B cell (primary cell): Measurements from ENCODE around the gene SMAD7. TPM values are rescaled to one million over a fixed set of nuclear protein-coding genes. Genes with fewer than 3 reads are reported as not detected.

Experiments used
- ATAC-seq: fragments of 200-7000 bp; cut with Tn5 transposase; one replicate; pipeline ENCODE4 v1.10.0; 2021; ENCODE audit warnings: low read depth, mild to moderate bottlenecking, moderate number of reproducible peaks, moderate library complexity
- CTCF ChIA-PET: fragments of 350-600 bp; sonication (Branson Sonifier 250); formaldehyde crosslinking; loops from one replicate; lab custom pipeline; 2021; ENCODE audit warnings: antibody characterized with exemption, inconsistent platforms; lab: Charles Lee
- POLR2A ChIA-PET: fragments of 350-600 bp; sonication (Branson Sonifier 250); formaldehyde crosslinking; loops from one replicate; lab custom pipeline; 2021; ENCODE audit warnings: antibody characterized with exemption; lab: Charles Lee
- DNase-seq: peaks from one replicate; pipeline ENCODE4 v3.0.0; 2013
- H2AFZ ChIP-seq: 2 replicates; pipeline ENCODE4 v1.6.1; 2012; ENCODE audit warnings: mild to moderate bottlenecking, low read depth, low read length; ENCODE audit not compliant: insufficient read depth, poor library complexity, severe bottlenecking
- H3K27ac ChIP-seq, 2 donors: 1 replicate in 1 of 2; 2 replicates in 1 of 2; pipeline ENCODE4 v1.5.1; 2012 to 2013; ENCODE audit warnings: low read length in 2 of 2, mild to moderate bottlenecking in 2 of 2, moderate library complexity in 1 of 2
- H3K27me3 ChIP-seq, 4 experiments: fragments of 200-600 bp in 1 of 4; sonication (generic) in 1 of 4; replicated peaks in 1 of 4; 1 replicate in 2 of 4; 2 replicates in 2 of 4; pipeline versions ENCODE4 v1.6.1 to v1.7.0; 2013 to 2016; ENCODE audit warnings: low read length in 3 of 4, mild to moderate bottlenecking in 2 of 4, mixed read lengths in 1 of 4, moderate library complexity in 1 of 4; ENCODE audit not compliant: insufficient read depth in 4 of 4, control insufficient read depth in 3 of 4; ENCODE audit errors: control extremely low read depth in 1 of 4
- H3K36me3 ChIP-seq, 2 experiments: replicated peaks in 1 of 2; 1 replicate in 1 of 2; 2 replicates in 1 of 2; pipeline versions ENCODE4 v1.6.1 to v1.7.1; 2013; ENCODE audit warnings: low read length in 1 of 2; ENCODE audit not compliant: insufficient read depth in 2 of 2, control insufficient read depth in 1 of 2; ENCODE audit errors: control extremely low read depth in 1 of 2, extremely low read depth in 1 of 2
- H3K4me1 ChIP-seq, 2 donors: fragments of 200-600 bp in 1 of 2; sonication (generic) in 1 of 2; 1 replicate in 1 of 2; 2 replicates in 1 of 2; pipeline versions ENCODE4 v1.5.1 to v1.6.1; 2013 to 2017; ENCODE audit warnings: low read length in 2 of 2; ENCODE audit not compliant: control insufficient read depth in 2 of 2, insufficient read depth in 2 of 2
- H3K4me2 ChIP-seq: replicated peaks from 2 replicates; pipeline ENCODE3; 2012; ENCODE audit warnings: mild to moderate bottlenecking, low read depth, low read length; ENCODE audit not compliant: poor library complexity, severe bottlenecking
- H3K4me3 ChIP-seq, 5 experiments: fragments of 200-600 bp in 1 of 5; sonication (generic) in 1 of 5; 1 replicate in 3 of 5; 2 replicates in 2 of 5; pipeline versions ENCODE4 v1.5.1 to v1.7.0; 2011 to 2016; ENCODE audit warnings: low read length in 4 of 5, mild to moderate bottlenecking in 4 of 5, low read depth in 2 of 5, control low read depth in 1 of 5, moderate library complexity in 1 of 5; ENCODE audit not compliant: insufficient read depth in 1 of 5; ENCODE audit errors: control extremely low read depth in 1 of 5, extremely low read depth in 1 of 5
- H3K79me2 ChIP-seq: fragments of 200-600 bp; sonication (generic); one replicate; pipeline ENCODE4 v1.6.0; 2016; ENCODE audit warnings: low read length; ENCODE audit not compliant: control insufficient read depth, insufficient read depth
- H3K9ac ChIP-seq: fragments of 200-600 bp; sonication (generic); 2 replicates; pipeline ENCODE4 v1.6.1; 2017; ENCODE audit warnings: mild to moderate bottlenecking, low read length, moderate library complexity
- H3K9me3 ChIP-seq, 3 donors: one replicate each; pipeline versions ENCODE4 v1.6.1 to v1.7.1; 2013; ENCODE audit warnings: low read length in 2 of 3; ENCODE audit not compliant: control insufficient read depth in 2 of 3, insufficient read depth in 1 of 3; ENCODE audit errors: control extremely low read depth in 1 of 3
- H4K20me1 ChIP-seq: 2 replicates; pipeline ENCODE4 v1.6.0; 2012; ENCODE audit warnings: mild to moderate bottlenecking, low read length; ENCODE audit not compliant: insufficient read depth, control insufficient read depth, poor library complexity, severe bottlenecking
- H3K27ac Mint-ChIP-seq: one replicate; pipeline ENCODE4 v1.8.0; 2021; ENCODE audit warnings: mixed read lengths
- H3K27me3 Mint-ChIP-seq: one replicate; pipeline ENCODE4 v1.8.0; 2021; ENCODE audit warnings: mixed read lengths
- H3K4me1 Mint-ChIP-seq: one replicate; pipeline ENCODE4 v1.8.0; 2021; ENCODE audit warnings: mixed read lengths
- H3K4me3 Mint-ChIP-seq: one replicate; pipeline ENCODE4 v1.8.0; 2021; ENCODE audit warnings: mixed read lengths
- H3K9me3 Mint-ChIP-seq: one replicate; pipeline ENCODE4 v1.8.0; 2022; ENCODE audit warnings: mixed read lengths; ENCODE audit not compliant: insufficient read depth
- CTCF ChIP-seq: fragments of 200-600 bp; IDR thresholded peaks from one replicate; pipeline ENCODE4 v1.8.0; 2022; ENCODE audit warnings: antibody characterized with exemption, mild to moderate bottlenecking
- EZH2 ChIP-seq: IDR thresholded peaks from 2 replicates; pipeline ENCODE4 v1.6.1; 2012; ENCODE audit warnings: borderline replicate concordance, low read depth, mild to moderate bottlenecking, moderate library complexity, low read length; ENCODE audit not compliant: insufficient read depth, poor library complexity, severe bottlenecking
- WGBS: methylation state at CpG from one replicate; pipeline ENCODE4 v1.1.5; 2013; ENCODE audit warnings: missing lambda C conversion rate; ENCODE audit not compliant: insufficient coverage; 5-methylcytosine and 5-hydroxymethylcytosine counted together
- intact Hi-C: fragments of 100-400 bp; cut with micrococcal nuclease; formaldehyde crosslinking; loops from one replicate; pipeline ENCODE4 v1.10.0; 2022
- polyA plus RNA-seq: library from polyadenylated mRNA; depleted of rRNA; stranded (reverse); fragments of >200 nt; gene quantifications from 2 replicates; pipeline ENCODE4 v1.2.3, GENCODE V29; 2012
- total RNA-seq, 2 donors: library from RNA; stranded (reverse); fragments of 120-200 nt in 1 of 2; gene quantifications; 1 replicate in 1 of 2; 2 replicates in 1 of 2; pipeline versions ENCODE4 v1.2.3 to v1.2.4, GENCODE V29; 2013 to 2022

The SMAD7 gene
- total and polyA plus RNA-seq, 2 donors (not counting 1 experiment from before 2014, with no cell fraction given), result 10.1 to 20.9 TPM

- TF ChIP-seq EZH2 (no peak), CTCF (no peak)
- no peaks in the 10 kb centered on the region for H3K36me3 ChIP-seq
- H3K9ac ChIP-seq, result no peak overlapping the region
- POLR2A ChIA-PET, result no interaction called here
- H3K27ac ChIP-seq, result no peak overlapping the region
- DNase-seq (no peak), ATAC-seq (no peak)
- no peaks in the 10 kb centered on the region for H3K9me3 ChIP-seq
- Mint-ChIP-seq H3K4me3 (no peak overlapping the region), H3K4me1 (peaks cover 9% of the 10 kb centered on the region), H3K9me3 (no peaks in the 10 kb centered on the region), H3K27me3 (no peaks in the 10 kb centered on the region), H3K27ac (no peak overlapping the region)
- no peaks in the 10 kb centered on the region for H3K27me3 ChIP-seq
- H4K20me1 ChIP-seq, result no peaks in the 10 kb centered on the region
- 80% methylated on average over 1 of the region's 4 CpGs for WGBS
- H2AFZ ChIP-seq, result no peak overlapping the region
- no peaks in the 10 kb centered on the region for H3K79me2 ChIP-seq
- H3K4me3 ChIP-seq, result no peak overlapping the region
- no peak overlapping the region for H3K4me2 ChIP-seq
- peaks cover 8% of the 10 kb centered on the region in 2 donors for H3K4me1 ChIP-seq
- CTCF ChIA-PET, result no interaction called here
- intact Hi-C loops, result no loop called here
These were observed 59.0 kb downstream of the SMAD7 start for GRCh38 chr18:48891721-48892120.

GRCh38 chr18:48889981-48890762 is 60.6 kb downstream of the SMAD7 start:
- Histone ChIP-seq H3K27ac (no peak overlapping the region), H3K4me2 (no peak overlapping the region), H3K27me3 (no peaks in the 10 kb centered on the region), H3K79me2 (no peaks in the 10 kb centered on the region), H2AFZ (no peak overlapping the region), H3K4me1 (no peaks in the 10 kb centered on the region), H4K20me1 (no peaks in the 10 kb centered on the region), H3K9me3 (no peaks in the 10 kb centered on the region), H3K9ac (no peak overlapping the region), H3K36me3 (no peaks in the 10 kb centered on the region), H3K4me3 (no peak overlapping the region)
- ChIA-PET CTCF (no interaction called here), POLR2A (no interaction called here)
- DNase-seq (no peak), ATAC-seq (no peak)
- H3K4me1 Mint-ChIP-seq, result no peaks in the 10 kb centered on the region
- no peaks in the 10 kb centered on the region for H3K27me3 Mint-ChIP-seq
- intact Hi-C loops, result no loop called here
- no peaks in the 10 kb centered on the region for H3K9me3 Mint-ChIP-seq
- no peak overlapping the region for H3K4me3 Mint-ChIP-seq
- H3K27ac Mint-ChIP-seq, result no peak overlapping the region
- 99% methylated on average over 12 of the region's 13 CpGs for WGBS
- TF ChIP-seq CTCF, result no peak
- no peak for TF ChIP-seq EZH2
